Measurements from ENCODE around the gene KCNN3.

GRCh38 chr1:154756793-154757548 is 113.1 kb downstream of the KCNN3 start:
- no peak for TF ChIP-seq POLR2AphosphoS5 (IDR thresholded peaks at IDR 0.05; ENCODE audit: low read depth, low read length)
- no peak for TF ChIP-seq POLR2A (IDR thresholded peaks at IDR 0.05; ENCODE audit: low read depth, low read length)
